Hepatic stellate cell (primary cell): ENCODE measurements around the gene TJP3.

Experiments
- DNase-seq: peaks from one replicate; pipeline ENCODE4 v3.0.0; 2011; ENCODE audit warnings: low spot score

TJP3 gene

GRCh38 chr19:3783660-3784584, 75.7 kb downstream of the TJP3 start:
- no peak for DNase-seq

GRCh38 chr19:3784607-3785450, 76.6 kb downstream of the TJP3 start:
- DNase-seq, result no peak

- no peak for DNase-seq
These were observed 77.3 kb downstream of the TJP3 start for GRCh38 chr19:3785451-3785937.

- DNase-seq, result no peak
These were observed 78.0 kb downstream of the TJP3 start, which contains the start of gene MATK for GRCh38 chr19:3785938-3786824. Gene MATK (minus strand): TSS chr19:3786381. CDS start chr19:3785135, 1,246 bp downstream.

- no peak for DNase-seq
These were observed 81.0 kb downstream of the TJP3 start for GRCh38 chr19:3788996-3789778.

- no peak for DNase-seq
These were observed 82.1 kb downstream of the TJP3 start for GRCh38 chr19:3790209-3790734.

GRCh38 chr19:3790941-3791340, 82.8 kb downstream of the TJP3 start:
- no peak for DNase-seq

- DNase-seq, result no peak
These were observed 83.9 kb downstream of the TJP3 start for GRCh38 chr19:3792114-3792513.

GRCh38 chr19:3793799-3794198, 85.6 kb downstream of the TJP3 start:
- DNase-seq, result no peak

- no peak for DNase-seq
These were observed 88.2 kb downstream of the TJP3 start for GRCh38 chr19:3796358-3796757.

- no peak for DNase-seq
These were observed 90.0 kb downstream of the TJP3 start for GRCh38 chr19:3798137-3798536.
